ENCODE data around the gene NSMCE4A. TPM values are rescaled to one million over a fixed set of nuclear protein-coding genes. Genes with fewer than 3 reads are reported as not detected.

Gene NSMCE4A
- total RNA-seq, 1 experiment from 2014 or later: 111 TPM

GRCh38 chr10:121927318-121927840, 47.6 kb downstream of the NSMCE4A start:
- Histone ChIP-seq H3K9me3 (no peaks in the 10 kb centered on the region), H3K27me3 (replicated peaks; ENCODE audit: control insufficient read depth, insufficient read depth, low read length) (no peaks in the 10 kb centered on the region), H3K36me3 (ENCODE audit: control insufficient read depth, insufficient read depth, low read length) (peaks cover 1% of the 10 kb centered on the region; the same call in 1 of the 2 replicates), H3K4me3 (ENCODE audit: low read depth, low read length) (peak overlapping the region; percentile 96), H3K4me1 (peaks cover 49% of the 10 kb centered on the region)
- peak overlapping the region; percentile 82 for H3K4me3 Mint-ChIP-seq (ENCODE audit: unreplicated experiment)
- H3K4me1 Mint-ChIP-seq (ENCODE audit: low read depth, unreplicated experiment): peaks cover 35% of the 10 kb centered on the region
- ChIA-PET CTCF (interaction anchor here (1.0 to 1.2 kb wide), 2 partner anchors 48 to 186 kb away, joined by 3 to 4 read pairs; no protein-coding TSS in a partner anchor), POLR2A (interaction anchor here (0.5 to 1.0 kb wide), 8 partner anchors 9 to 478 kb away, joined by 3 to 10 read pairs (median 4); no protein-coding TSS in a partner anchor)
- TF ChIP-seq CTCF (IDR thresholded peaks at IDR 0.05; ENCODE audit: insufficient read depth in 1 of 2, low read depth in 1 of 2, low read length in 1 of 2, severe bottlenecking in 1 of 2, unreplicated experiment in 1 of 2): no peak
- DNase-seq: peak; percentile 62 to 66
- no peaks in the 10 kb centered on the region for H3K9me3 Mint-ChIP-seq (ENCODE audit: unreplicated experiment)
- H3K27ac Mint-ChIP-seq (ENCODE audit: unreplicated experiment): peak overlapping the region; percentile 97
- intact Hi-C loops (cut with micrococcal nuclease; ENCODE audit: unreplicated experiment): loop anchor here (5.0 kb wide), 2 partner anchors 125 to 200 kb away; no protein-coding TSS in a partner anchor
- BruUV-seq (replicated peaks): no TSS peak
- H3K27me3 Mint-ChIP-seq (ENCODE audit: insufficient read depth, unreplicated experiment): no peaks in the 10 kb centered on the region
- H3K36me3 Mint-ChIP-seq (ENCODE audit: insufficient read depth, unreplicated experiment): peaks cover 49% of the 10 kb centered on the region

GRCh38 chr10:121926671-121927317, 48.2 kb downstream of the NSMCE4A start:
- H3K27me3 ChIP-seq (replicated peaks; ENCODE audit: control insufficient read depth, insufficient read depth, low read length): no peaks in the 10 kb centered on the region
- H3K4me1 ChIP-seq: peaks cover 47% of the 10 kb centered on the region
- no TSS peak for BruUV-seq (replicated peaks)
- Mint-ChIP-seq H3K36me3 (ENCODE audit: insufficient read depth, unreplicated experiment) (peaks cover 51% of the 10 kb centered on the region), H3K27me3 (ENCODE audit: insufficient read depth, unreplicated experiment) (no peaks in the 10 kb centered on the region), H3K9me3 (ENCODE audit: unreplicated experiment) (no peaks in the 10 kb centered on the region), H3K4me1 (ENCODE audit: low read depth, unreplicated experiment) (peaks cover 32% of the 10 kb centered on the region), H3K4me3 (ENCODE audit: unreplicated experiment) (peak overlapping the region; percentile 82), H3K27ac (ENCODE audit: unreplicated experiment) (peak overlapping the region; percentile 97)
- CTCF ChIA-PET: interaction anchor here (1.2 kb wide), 1 partner anchor 49 kb away, joined by 3 read pairs; no protein-coding TSS in a partner anchor
- intact Hi-C loops (cut with micrococcal nuclease; ENCODE audit: unreplicated experiment): loop anchor here (5.0 kb wide), 2 partner anchors 126 to 201 kb away; no protein-coding TSS in a partner anchor
- no peak for TF ChIP-seq CTCF (IDR thresholded peaks at IDR 0.05; ENCODE audit: insufficient read depth in 1 of 2, low read depth in 1 of 2, low read length in 1 of 2, severe bottlenecking in 1 of 2, unreplicated experiment in 1 of 2)
- peaks cover 1% of the 10 kb centered on the region; the same call in 1 of the 2 replicates for H3K36me3 ChIP-seq (ENCODE audit: control insufficient read depth, insufficient read depth, low read length)
- no peak for DNase-seq
- peak overlapping the region; percentile 96 for H3K4me3 ChIP-seq (ENCODE audit: low read depth, low read length)
- H3K9me3 ChIP-seq: no peaks in the 10 kb centered on the region
- POLR2A ChIA-PET: interaction anchor here (0.6 kb wide), 1 partner anchor 186 kb away, joined by 4 read pairs; no protein-coding TSS in a partner anchor

- Histone ChIP-seq H3K27me3 (replicated peaks; ENCODE audit: control insufficient read depth, insufficient read depth, low read length) (no peaks in the 10 kb centered on the region), H3K4me3 (ENCODE audit: low read depth, low read length) (peak overlapping the region; percentile 96), H3K4me1 (peaks cover 40% of the 10 kb centered on the region), H3K36me3 (ENCODE audit: control insufficient read depth, insufficient read depth, low read length) (peaks cover 3% of the 10 kb centered on the region; the same call in 1 of the 2 replicates), H3K9me3 (no peaks in the 10 kb centered on the region)
- H3K27ac Mint-ChIP-seq (ENCODE audit: unreplicated experiment): peak overlapping the region; percentile 97
- peaks cover 29% of the 10 kb centered on the region for H3K4me1 Mint-ChIP-seq (ENCODE audit: low read depth, unreplicated experiment)
- intact Hi-C loops (cut with micrococcal nuclease; ENCODE audit: unreplicated experiment): loop anchor here (5.0 kb wide), 2 partner anchors 126 to 201 kb away; no protein-coding TSS in a partner anchor
- POLR2A ChIA-PET: interaction anchor here (0.6 kb wide), 1 partner anchor 187 kb away, joined by 4 read pairs; no protein-coding TSS in a partner anchor
- no peaks in the 10 kb centered on the region for H3K9me3 Mint-ChIP-seq (ENCODE audit: unreplicated experiment)
- CTCF ChIA-PET: no interaction called here
- H3K4me3 Mint-ChIP-seq (ENCODE audit: unreplicated experiment): peak overlapping the region; percentile 82
- BruUV-seq (replicated peaks): TSS peak; percentile 15
- no peak for DNase-seq
- H3K27me3 Mint-ChIP-seq (ENCODE audit: insufficient read depth, unreplicated experiment): no peaks in the 10 kb centered on the region
- TF ChIP-seq CTCF (IDR thresholded peaks at IDR 0.05; ENCODE audit: insufficient read depth in 1 of 2, low read depth in 1 of 2, low read length in 1 of 2, severe bottlenecking in 1 of 2, unreplicated experiment in 1 of 2): no peak
- peaks cover 51% of the 10 kb centered on the region for H3K36me3 Mint-ChIP-seq (ENCODE audit: insufficient read depth, unreplicated experiment)
These were observed 48.9 kb downstream of the NSMCE4A start for GRCh38 chr10:121926157-121926556.
